GM23338 (cell line): ENCODE measurements around the gene ARHGEF25. TPM values are rescaled to one million over a fixed set of nuclear protein-coding genes. Genes with fewer than 3 reads are reported as not detected.

ENCODE experiments used
- ATAC-seq: fragments of 200-7000 bp; cut with Tn5 transposase; 3 replicates; pipeline ENCODE4 v1.9.1; 2020
- DNase-seq: peaks from one replicate; pipeline ENCODE4 v3.0.0-alpha.2; 2015; ENCODE audit warnings: low spot score
- H2AFZ ChIP-seq: fragments of 200-600 bp; sonication (generic); 2 replicates; pipeline ENCODE4 v1.8.0; 2016; ENCODE audit warnings: antibody characterized with exemption, mild to moderate bottlenecking, moderate library complexity
- H3F3A ChIP-seq: fragments of 200-600 bp; sonication (generic); replicated peaks from 2 replicates; pipeline ENCODE4 v1.8.0; 2017; ENCODE audit warnings: antibody characterized with exemption, mixed run types, low read depth
- H3K27ac ChIP-seq: fragments of 200-600 bp; sonication (generic); 2 replicates; pipeline ENCODE4 v1.6.1; 2016; ENCODE audit warnings: low read depth
- H3K27me3 ChIP-seq: fragments of 200-600 bp; sonication (generic); 2 replicates; pipeline ENCODE4 v1.8.0; 2016; ENCODE audit warnings: mild to moderate bottlenecking, mixed run types, moderate library complexity; ENCODE audit not compliant: insufficient read depth
- H3K36me3 ChIP-seq: fragments of 200-600 bp; sonication (generic); 2 replicates; pipeline ENCODE4 v1.8.0; 2016; ENCODE audit warnings: mild to moderate bottlenecking; ENCODE audit not compliant: insufficient read depth
- H3K4me1 ChIP-seq: fragments of 200-600 bp; sonication (generic); 2 replicates; pipeline ENCODE4 v1.8.0; 2016; ENCODE audit warnings: mild to moderate bottlenecking, moderate library complexity; ENCODE audit not compliant: insufficient read depth
- H3K4me2 ChIP-seq: fragments of 200-600 bp; sonication (generic); 2 replicates; pipeline ENCODE4 v1.7.1; 2017; ENCODE audit warnings: mixed run types
- H3K4me3 ChIP-seq: fragments of 200-600 bp; sonication (generic); 2 replicates; pipeline ENCODE4 v1.6.1; 2016; ENCODE audit warnings: mixed run types
- H3K79me2 ChIP-seq: fragments of 200-600 bp; sonication (generic); replicated peaks from 2 replicates; pipeline ENCODE4 v1.8.0; 2017; ENCODE audit warnings: mild to moderate bottlenecking; ENCODE audit not compliant: insufficient read depth
- H3K9me2 ChIP-seq: fragments of 200-600 bp; sonication (generic); 2 replicates; pipeline ENCODE4 v1.8.0; 2017; ENCODE audit not compliant: insufficient read depth
- H4K20me1 ChIP-seq: fragments of 200-600 bp; sonication (generic); replicated peaks from 2 replicates; pipeline ENCODE4 v1.8.0; 2017; ENCODE audit warnings: mild to moderate bottlenecking; ENCODE audit not compliant: insufficient read depth
- H3K27ac Mint-ChIP-seq: 2 replicates; pipeline ENCODE4 v1.8.0; 2020; ENCODE audit warnings: inconsistent platforms, mild to moderate bottlenecking, moderate library complexity, mixed read lengths
- H3K27me3 Mint-ChIP-seq: 3 replicates; pipeline ENCODE4 v1.8.0; 2022; ENCODE audit warnings: low read depth, mild to moderate bottlenecking, moderate library complexity, mixed read lengths, inconsistent platforms; ENCODE audit not compliant: insufficient read depth, poor library complexity
- H3K36me3 Mint-ChIP-seq: 3 replicates; pipeline ENCODE4 v1.8.0; 2021; ENCODE audit warnings: low read depth, mild to moderate bottlenecking, inconsistent platforms, moderate library complexity, mixed read lengths
- H3K4me1 Mint-ChIP-seq: 3 replicates; pipeline ENCODE4 v1.8.0; 2020; ENCODE audit warnings: mild to moderate bottlenecking, inconsistent platforms, mixed read lengths
- H3K4me3 Mint-ChIP-seq: 3 replicates; pipeline ENCODE4 v1.8.0; 2021; ENCODE audit warnings: moderate library complexity, mild to moderate bottlenecking, inconsistent platforms, mixed read lengths
- H3K9me3 Mint-ChIP-seq: 3 replicates; pipeline ENCODE4 v1.8.0; 2020; ENCODE audit warnings: moderate library complexity, mild to moderate bottlenecking, inconsistent platforms, mixed read lengths
- CREB1 ChIP-seq: fragments of 250-450 bp; sonication (Bioruptor Pico); IDR thresholded peaks from 2 replicates; pipeline ENCODE4 v1.5.0; 2020; ENCODE audit warnings: low read depth, mild to moderate bottlenecking, moderate library complexity
- EZH2phosphoT487 ChIP-seq: fragments of 200-600 bp; sonication (generic); IDR thresholded peaks from one replicate; pipeline ENCODE4 v1.8.1; 2018; ENCODE audit warnings: antibody characterized with exemption; ENCODE audit not compliant: unreplicated experiment
- JUNB ChIP-seq: IDR thresholded peaks from one replicate; pipeline ENCODE4 v1.6.1; 2016; ENCODE audit warnings: antibody characterized with exemption; ENCODE audit not compliant: unreplicated experiment
- STAT1 ChIP-seq: IDR thresholded peaks from one replicate; pipeline ENCODE4 v1.6.1; 2016; ENCODE audit warnings: antibody characterized with exemption; ENCODE audit not compliant: unreplicated experiment
- polyA plus RNA-seq: library from polyadenylated mRNA; unstranded; fragments of >200 nt; fragmentation: Nextera tagmentation; extraction: Ambion mirVana; gene quantifications from 2 replicates; pipeline ENCODE4 v1.2.1, GENCODE V29; 2016
- total RNA-seq: library from RNA; depleted of rRNA; stranded (reverse); fragments of >200 nt; shearing (Covaris generic); gene quantifications from 2 replicates; pipeline ENCODE4 v1.2.3, GENCODE V29; 2014
- TF ChIP-seq, protein P1 (sequence below), 2 experiments: fragments of 200-600 bp in 1 of 2; sonication (generic) in 1 of 2; conservative IDR thresholded peaks; 2 replicates each; pipeline versions ENCODE4 v1.5.1 to v1.6.1; 2016 to 2017; ENCODE audit warnings: antibody characterized with exemption in 2 of 2, low read depth in 2 of 2, mild to moderate bottlenecking in 2 of 2, moderate library complexity in 1 of 2
- TF ChIP-seq, protein P2 (sequence below): fragments of 250-450 bp; sonication (Bioruptor Pico); IDR thresholded peaks from 2 replicates; pipeline ENCODE4 v1.5.0; 2020; ENCODE audit warnings: mild to moderate bottlenecking, moderate library complexity
- TF ChIP-seq, protein P3 (sequence below): IDR thresholded peaks from 2 replicates; pipeline ENCODE4 v1.6.1; 2016; ENCODE audit warnings: antibody characterized with exemption

The ARHGEF25 gene
- total and polyA plus RNA-seq, 2 experiments from 2014 or later, result 0.53 to 10.2 TPM

DNA sequence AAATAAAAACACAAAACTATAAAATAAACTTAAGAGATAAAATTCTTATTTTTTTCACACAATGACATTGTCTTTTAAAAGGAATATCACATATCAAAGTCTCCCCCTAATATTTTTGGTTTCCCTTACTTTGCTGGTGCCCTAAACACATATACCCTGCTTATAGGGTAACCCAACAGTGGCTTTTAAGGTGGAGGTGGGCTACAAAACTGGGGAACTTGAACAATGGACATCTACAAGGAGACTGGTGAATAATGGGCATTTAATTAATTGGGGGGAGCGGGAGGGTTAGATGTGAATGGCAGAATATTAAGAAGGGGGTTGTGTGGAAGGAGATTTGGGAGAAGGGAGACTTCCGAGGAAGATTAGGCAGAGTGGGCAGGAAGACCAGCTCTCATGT, 12.2 kb downstream of the ARHGEF25 start (continued):
- no peak for TF ChIP-seq EZH2phosphoT487
- TF ChIP-seq, protein P1, sequence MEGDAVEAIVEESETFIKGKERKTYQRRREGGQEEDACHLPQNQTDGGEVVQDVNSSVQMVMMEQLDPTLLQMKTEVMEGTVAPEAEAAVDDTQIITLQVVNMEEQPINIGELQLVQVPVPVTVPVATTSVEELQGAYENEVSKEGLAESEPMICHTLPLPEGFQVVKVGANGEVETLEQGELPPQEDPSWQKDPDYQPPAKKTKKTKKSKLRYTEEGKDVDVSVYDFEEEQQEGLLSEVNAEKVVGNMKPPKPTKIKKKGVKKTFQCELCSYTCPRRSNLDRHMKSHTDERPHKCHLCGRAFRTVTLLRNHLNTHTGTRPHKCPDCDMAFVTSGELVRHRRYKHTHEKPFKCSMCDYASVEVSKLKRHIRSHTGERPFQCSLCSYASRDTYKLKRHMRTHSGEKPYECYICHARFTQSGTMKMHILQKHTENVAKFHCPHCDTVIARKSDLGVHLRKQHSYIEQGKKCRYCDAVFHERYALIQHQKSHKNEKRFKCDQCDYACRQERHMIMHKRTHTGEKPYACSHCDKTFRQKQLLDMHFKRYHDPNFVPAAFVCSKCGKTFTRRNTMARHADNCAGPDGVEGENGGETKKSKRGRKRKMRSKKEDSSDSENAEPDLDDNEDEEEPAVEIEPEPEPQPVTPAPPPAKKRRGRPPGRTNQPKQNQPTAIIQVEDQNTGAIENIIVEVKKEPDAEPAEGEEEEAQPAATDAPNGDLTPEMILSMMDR (conservative IDR thresholded peaks at IDR 0.05; ENCODE audit: low read depth in 2 of 2), result no peak

DNA sequence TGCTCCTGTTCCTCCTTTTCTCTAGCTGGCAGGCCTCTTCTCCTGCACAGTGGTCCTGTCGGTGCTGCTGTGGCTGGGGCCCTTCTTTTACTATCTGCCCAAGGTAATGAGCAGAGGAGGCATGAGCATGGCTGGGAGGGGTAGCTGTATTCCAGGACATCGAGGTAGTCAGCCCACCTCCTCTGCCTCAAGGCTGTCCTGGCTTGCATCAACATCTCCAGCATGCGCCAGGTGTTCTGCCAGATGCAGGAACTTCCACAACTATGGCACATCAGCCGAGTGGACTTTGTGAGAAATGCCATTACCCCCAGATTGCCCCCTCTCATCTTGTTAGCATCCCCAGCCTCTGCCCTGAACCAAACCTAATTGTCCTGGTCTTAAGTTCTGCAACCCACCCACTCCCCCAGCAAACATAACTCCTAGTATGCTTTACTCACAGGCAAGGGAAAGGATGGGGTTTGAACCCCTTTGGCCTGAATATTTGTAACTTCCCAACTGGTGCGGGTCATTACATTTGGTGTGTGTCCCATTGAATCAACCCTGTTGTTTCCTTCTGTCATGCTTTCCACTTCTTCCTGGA, 12.7 kb downstream of the ARHGEF25 start:
- no peak overlapping the region for H3K27ac Mint-ChIP-seq

DNA sequence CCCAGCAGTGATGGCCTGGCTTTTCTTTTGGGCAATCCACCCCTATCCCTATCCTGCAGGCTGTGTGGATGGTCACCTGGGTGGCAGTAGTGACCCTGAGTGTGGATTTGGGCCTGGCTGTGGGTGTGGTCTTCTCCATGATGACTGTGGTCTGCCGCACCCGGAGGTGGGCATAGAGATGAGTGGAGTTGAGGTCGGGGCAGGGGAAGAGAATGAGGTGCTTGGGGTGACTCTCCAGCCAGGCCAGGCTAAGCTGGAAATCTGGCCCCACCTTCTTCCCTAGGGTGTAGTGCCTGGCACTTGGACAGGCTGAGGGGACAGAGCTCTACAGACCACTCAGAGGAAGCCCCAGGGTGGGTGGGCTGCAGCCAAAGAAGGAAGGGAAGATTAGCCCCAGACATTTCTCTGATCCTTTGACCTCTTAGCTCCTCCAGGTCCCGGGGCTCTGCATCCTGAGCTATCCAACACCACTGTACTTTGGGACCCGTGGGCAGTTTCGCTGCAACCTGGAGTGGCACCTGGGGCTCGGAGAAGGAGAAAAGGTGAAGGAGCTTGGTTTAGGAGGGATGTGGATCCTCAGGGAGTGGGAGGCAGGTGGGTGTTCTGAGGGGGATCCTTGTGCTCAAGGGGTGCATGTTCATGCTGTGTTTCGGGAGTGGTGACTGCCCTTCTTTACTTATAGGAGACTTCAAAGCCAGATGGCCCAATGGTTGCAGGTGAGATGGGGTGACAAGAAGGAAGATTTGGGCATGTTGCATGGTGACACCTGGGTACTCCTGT, 13.4 kb downstream of the ARHGEF25 start:
- Histone ChIP-seq H3F3A (peaks cover 15% of the 10 kb centered on the region; the same call in 1 of the 2 replicates), H3K27me3 (peaks cover 100% of the 10 kb centered on the region), H2AFZ (no peak overlapping the region), H3K4me2 (no peak overlapping the region), H3K4me1 (peaks cover 26% of the 10 kb centered on the region), H3K4me3 (no peak overlapping the region), H3K79me2 (no peaks in the 10 kb centered on the region), H3K36me3 (no peaks in the 10 kb centered on the region), H4K20me1 (peaks cover 19% of the 10 kb centered on the region), H3K9me2 (no peaks in the 10 kb centered on the region), H3K27ac (no peak overlapping the region)
- H3K4me1 Mint-ChIP-seq, result peaks cover 37% of the 10 kb centered on the region
- H3K9me3 Mint-ChIP-seq, result no peaks in the 10 kb centered on the region
- H3K27ac Mint-ChIP-seq, result no peak overlapping the region
- DNase-seq (no peak), ATAC-seq (no peak)
- H3K4me3 Mint-ChIP-seq, result no peak overlapping the region; the same call in 2 of the 3 replicates
- H3K36me3 Mint-ChIP-seq, result no peaks in the 10 kb centered on the region; the same call in 2 of the 3 replicates
- peaks cover 100% of the 10 kb centered on the region for H3K27me3 Mint-ChIP-seq
- TF ChIP-seq EZH2phosphoT487 (no peak), CREB1 (CRISPR knock-in tag) (no peak), STAT1 (no peak), JUNB (no peak)
- TF ChIP-seq, protein P2, sequence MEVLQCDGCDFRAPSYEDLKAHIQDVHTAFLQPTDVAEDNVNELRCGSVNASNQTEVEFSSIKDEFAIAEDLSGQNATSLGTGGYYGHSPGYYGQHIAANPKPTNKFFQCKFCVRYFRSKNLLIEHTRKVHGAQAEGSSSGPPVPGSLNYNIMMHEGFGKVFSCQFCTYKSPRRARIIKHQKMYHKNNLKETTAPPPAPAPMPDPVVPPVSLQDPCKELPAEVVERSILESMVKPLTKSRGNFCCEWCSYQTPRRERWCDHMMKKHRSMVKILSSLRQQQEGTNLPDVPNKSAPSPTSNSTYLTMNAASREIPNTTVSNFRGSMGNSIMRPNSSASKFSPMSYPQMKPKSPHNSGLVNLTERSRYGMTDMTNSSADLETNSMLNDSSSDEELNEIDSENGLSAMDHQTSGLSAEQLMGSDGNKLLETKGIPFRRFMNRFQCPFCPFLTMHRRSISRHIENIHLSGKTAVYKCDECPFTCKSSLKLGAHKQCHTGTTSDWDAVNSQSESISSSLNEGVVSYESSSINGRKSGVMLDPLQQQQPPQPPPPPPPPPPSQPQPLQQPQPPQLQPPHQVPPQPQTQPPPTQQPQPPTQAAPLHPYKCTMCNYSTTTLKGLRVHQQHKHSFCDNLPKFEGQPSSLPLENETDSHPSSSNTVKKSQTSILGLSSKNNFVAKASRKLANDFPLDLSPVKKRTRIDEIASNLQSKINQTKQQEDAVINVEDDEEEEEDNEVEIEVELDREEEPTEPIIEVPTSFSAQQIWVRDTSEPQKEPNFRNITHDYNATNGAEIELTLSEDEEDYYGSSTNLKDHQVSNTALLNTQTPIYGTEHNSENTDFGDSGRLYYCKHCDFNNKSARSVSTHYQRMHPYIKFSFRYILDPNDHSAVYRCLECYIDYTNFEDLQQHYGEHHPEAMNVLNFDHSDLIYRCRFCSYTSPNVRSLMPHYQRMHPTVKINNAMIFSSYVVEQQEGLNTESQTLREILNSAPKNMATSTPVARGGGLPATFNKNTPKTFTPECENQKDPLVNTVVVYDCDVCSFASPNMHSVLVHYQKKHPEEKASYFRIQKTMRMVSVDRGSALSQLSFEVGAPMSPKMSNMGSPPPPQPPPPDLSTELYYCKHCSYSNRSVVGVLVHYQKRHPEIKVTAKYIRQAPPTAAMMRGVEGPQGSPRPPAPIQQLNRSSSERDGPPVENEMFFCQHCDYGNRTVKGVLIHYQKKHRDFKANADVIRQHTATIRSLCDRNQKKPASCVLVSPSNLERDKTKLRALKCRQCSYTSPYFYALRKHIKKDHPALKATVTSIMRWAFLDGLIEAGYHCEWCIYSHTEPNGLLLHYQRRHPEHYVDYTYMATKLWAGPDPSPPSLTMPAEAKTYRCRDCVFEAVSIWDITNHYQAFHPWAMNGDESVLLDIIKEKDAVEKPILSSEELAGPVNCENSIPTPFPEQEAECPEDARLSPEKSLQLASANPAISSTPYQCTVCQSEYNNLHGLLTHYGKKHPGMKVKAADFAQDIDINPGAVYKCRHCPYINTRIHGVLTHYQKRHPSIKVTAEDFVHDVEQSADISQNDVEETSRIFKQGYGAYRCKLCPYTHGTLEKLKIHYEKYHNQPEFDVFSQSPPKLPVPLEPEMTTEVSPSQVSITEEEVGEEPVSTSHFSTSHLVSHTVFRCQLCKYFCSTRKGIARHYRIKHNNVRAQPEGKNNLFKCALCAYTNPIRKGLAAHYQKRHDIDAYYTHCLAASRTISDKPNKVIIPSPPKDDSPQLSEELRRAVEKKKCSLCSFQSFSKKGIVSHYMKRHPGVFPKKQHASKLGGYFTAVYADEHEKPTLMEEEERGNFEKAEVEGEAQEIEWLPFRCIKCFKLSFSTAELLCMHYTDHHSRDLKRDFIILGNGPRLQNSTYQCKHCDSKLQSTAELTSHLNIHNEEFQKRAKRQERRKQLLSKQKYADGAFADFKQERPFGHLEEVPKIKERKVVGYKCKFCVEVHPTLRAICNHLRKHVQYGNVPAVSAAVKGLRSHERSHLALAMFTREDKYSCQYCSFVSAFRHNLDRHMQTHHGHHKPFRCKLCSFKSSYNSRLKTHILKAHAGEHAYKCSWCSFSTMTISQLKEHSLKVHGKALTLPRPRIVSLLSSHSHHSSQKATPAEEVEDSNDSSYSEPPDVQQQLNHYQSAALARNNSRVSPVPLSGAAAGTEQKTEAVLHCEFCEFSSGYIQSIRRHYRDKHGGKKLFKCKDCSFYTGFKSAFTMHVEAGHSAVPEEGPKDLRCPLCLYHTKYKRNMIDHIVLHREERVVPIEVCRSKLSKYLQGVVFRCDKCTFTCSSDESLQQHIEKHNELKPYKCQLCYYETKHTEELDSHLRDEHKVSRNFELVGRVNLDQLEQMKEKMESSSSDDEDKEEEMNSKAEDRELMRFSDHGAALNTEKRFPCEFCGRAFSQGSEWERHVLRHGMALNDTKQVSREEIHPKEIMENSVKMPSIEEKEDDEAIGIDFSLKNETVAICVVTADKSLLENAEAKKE (CRISPR knock-in tag), result no peak

More for the DNA sequence above, 12.7 kb downstream of the ARHGEF25 start:
- Histone ChIP-seq H3K36me3 (no peaks in the 10 kb centered on the region), H3K27ac (no peak overlapping the region), H3F3A (peaks cover 12% of the 10 kb centered on the region; the same call in 1 of the 2 replicates), H2AFZ (no peak overlapping the region), H3K4me1 (peaks cover 31% of the 10 kb centered on the region), H3K27me3 (peaks cover 100% of the 10 kb centered on the region), H4K20me1 (peaks cover 12% of the 10 kb centered on the region), H3K79me2 (no peaks in the 10 kb centered on the region), H3K9me2 (no peaks in the 10 kb centered on the region), H3K4me3 (no peak overlapping the region), H3K4me2 (no peak overlapping the region)
- no peaks in the 10 kb centered on the region for H3K9me3 Mint-ChIP-seq
- no peak for ATAC-seq
- peaks cover 100% of the 10 kb centered on the region for H3K27me3 Mint-ChIP-seq
- H3K4me1 Mint-ChIP-seq, result peaks cover 40% of the 10 kb centered on the region
- no peak for DNase-seq
- TF ChIP-seq, protein P3, sequence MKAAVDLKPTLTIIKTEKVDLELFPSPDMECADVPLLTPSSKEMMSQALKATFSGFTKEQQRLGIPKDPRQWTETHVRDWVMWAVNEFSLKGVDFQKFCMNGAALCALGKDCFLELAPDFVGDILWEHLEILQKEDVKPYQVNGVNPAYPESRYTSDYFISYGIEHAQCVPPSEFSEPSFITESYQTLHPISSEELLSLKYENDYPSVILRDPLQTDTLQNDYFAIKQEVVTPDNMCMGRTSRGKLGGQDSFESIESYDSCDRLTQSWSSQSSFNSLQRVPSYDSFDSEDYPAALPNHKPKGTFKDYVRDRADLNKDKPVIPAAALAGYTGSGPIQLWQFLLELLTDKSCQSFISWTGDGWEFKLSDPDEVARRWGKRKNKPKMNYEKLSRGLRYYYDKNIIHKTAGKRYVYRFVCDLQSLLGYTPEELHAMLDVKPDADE, result no peak
- H3K36me3 Mint-ChIP-seq, result peaks cover under 1% of the 10 kb centered on the region; the same call in 1 of the 3 replicates
- no peak overlapping the region; the same call in 2 of the 3 replicates for H3K4me3 Mint-ChIP-seq
